A549 treated with CORT108297 at 1 μM for 4 hours (cell line): ENCODE data around the gene SETD1B. TPM values are rescaled to one million over a fixed set of nuclear protein-coding genes. Genes with fewer than 3 reads are reported as not detected.

ENCODE experiments used
- total RNA-seq: library from RNA; stranded (reverse); fragments of 200-300 nt; extraction: Qiagen RNA extraction; gene quantifications from 5 replicates; pipeline ENCODE4 v1.2.3, GENCODE V29; 2022

Gene SETD1B
- 10.1 to 15.2 TPM (median 13.6 TPM) in 5 replicates for total RNA-seq

DNA sequence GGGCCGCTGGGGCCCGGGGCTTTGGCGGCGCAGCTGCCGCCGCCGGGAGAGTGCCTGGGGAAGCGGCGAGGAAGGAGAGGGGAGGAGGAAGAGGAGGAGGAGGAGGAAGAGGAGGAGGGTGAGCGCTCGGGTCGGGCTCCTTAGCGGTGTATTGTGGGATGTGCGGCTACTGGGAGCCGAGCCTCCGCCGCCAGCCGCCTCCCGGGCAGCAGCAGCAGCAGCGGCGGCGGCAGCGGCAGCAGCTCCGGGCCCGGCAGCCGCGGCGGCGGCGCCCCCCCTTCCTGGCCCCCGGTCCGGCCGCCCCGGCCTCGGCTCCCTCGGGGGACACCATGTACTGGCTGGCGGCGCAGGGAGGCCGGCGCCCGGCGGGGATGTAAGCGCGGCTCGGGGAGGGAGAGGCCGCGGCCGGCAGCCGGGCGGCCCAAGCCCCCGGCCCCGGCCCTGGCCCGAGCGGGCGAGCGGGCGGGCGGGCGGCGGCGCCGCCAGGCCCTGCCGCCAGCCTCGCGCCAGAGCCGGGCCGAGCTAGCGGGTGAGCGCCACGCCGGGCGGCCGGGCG lies at the start of gene SETD1B:
Gene SETD1B (plus strand): TSS at position 149 of the 556 bp plus-strand sequence. CDS start 729 bp downstream, outside the sequence.

DNA sequence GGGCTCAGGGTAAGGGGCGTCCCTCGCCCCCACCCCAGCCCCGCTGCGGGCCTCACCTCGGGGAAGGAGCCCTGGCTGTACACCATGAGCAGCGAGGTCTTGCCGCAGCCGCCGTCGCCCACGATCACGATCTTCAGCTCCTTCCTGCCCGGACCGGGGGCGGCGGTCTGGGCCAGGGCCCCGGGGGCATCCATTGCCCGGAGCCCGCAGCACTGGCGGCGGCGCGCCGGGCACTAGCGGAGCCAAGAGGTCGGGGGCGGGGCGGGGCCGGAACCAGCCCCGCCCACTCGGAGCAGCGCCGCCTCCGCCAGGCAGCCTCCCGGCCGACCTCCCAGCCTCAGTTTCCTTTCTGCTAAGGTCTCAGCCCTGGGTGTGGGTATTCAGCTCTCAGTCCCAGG lies 10.4 kb upstream of the SETD1B start, which contains the start of gene RHOF:
Gene RHOF (minus strand): TSS at position 249 of the 398 bp plus-strand sequence. CDS start 55 bp downstream, at position 194.

DNA sequence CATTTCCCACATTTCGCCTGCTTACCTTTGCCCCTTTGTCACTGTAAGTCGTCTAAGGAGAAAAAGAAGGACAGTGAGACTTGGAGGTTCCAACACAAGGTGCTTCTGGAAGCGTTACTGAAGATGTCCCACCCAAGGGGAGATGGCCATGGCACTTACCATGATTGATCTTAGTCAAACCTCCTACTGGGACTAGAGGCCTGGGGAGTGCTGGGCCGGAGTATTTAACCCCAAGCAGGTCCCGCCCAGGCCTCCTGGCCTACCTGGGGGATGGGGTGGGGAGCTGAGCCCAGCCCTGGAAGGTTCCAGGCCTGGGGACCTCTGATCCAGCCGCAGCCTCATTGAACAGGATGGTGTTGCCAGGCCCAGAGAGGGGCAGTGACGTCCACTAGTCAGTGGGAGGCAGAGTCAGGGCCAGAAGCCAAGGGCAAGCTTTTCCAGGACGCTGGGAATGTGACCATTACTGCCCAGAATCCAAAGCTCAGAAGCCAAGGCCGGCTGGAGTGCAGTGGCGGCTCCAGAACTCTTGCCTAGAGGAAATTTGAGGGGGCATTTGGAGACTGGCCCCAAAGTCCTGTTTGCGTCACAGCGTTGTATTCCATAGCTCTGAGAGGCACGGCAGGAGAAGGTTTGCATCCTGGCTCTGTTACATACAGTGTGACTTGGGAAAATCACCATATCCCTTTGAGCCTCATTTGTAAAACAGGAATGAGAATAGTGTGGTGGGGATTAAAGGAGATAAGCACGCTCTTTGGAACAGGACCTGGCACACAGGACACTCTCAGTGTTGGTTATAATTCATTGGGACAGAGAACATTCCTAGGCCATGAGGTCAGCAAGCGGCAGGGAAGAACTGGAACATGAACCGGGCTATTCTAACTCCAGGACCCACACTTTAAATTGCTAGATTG lies 55.1 kb downstream of the SETD1B start, which contains the start of gene HPD:
Gene HPD (minus strand): TSS at position 198 of the 911 bp plus-strand sequence. CDS start 36 bp downstream, at position 162.

Other genes starting within 250 kb of the SETD1B start
- 18.1 to 24.3 TPM (median 22.8 TPM) in 5 replicates for gene KDM2B, start 223.0 kb upstream of the SETD1B start, total RNA-seq
- 23.6 to 44.2 TPM (median 42.9 TPM) in 5 replicates for gene ORAI1, start 177.5 kb upstream of the SETD1B start, total RNA-seq
- gene MORN3, start 134.4 kb upstream of the SETD1B start, total RNA-seq = 0.12 to 0.51 TPM (median 0.23 TPM) in 5 replicates
- 7.8 to 14.5 TPM (median 13.1 TPM) in 5 replicates for gene TMEM120B, start 91.3 kb upstream of the SETD1B start, total RNA-seq
- 131 to 171 TPM (median 161 TPM) in 5 replicates for gene RHOF, start 10.3 kb upstream of the SETD1B start, total RNA-seq
- gene HPD, start 54.9 kb downstream of the SETD1B start, total RNA-seq = 0.72 to 1.8 TPM (median 1.6 TPM) in 5 replicates
- gene PSMD9, start 84.8 kb downstream of the SETD1B start, total RNA-seq = 117 to 166 TPM (median 127 TPM) in 5 replicates
- gene CFAP251, start 114.6 kb downstream of the SETD1B start, total RNA-seq = 1.1 to 1.3 TPM (median 1.2 TPM) in 5 replicates
- 9.8 to 12.8 TPM (median 11.5 TPM) in 5 replicates for gene BCL7A, start 217.9 kb downstream of the SETD1B start, total RNA-seq